Esophagus muscularis mucosa (tissue), 4 donors: ENCODE measurements around the gene ITPR3. TPM values are rescaled to one million over a fixed set of nuclear protein-coding genes. Genes with fewer than 3 reads are reported as not detected.

ENCODE experiments used
- DNase-seq: peaks from one replicate; pipeline ENCODE4 v3.0.0-alpha.2; 2017; ENCODE audit errors: extremely low spot score
- H3K27ac ChIP-seq, 4 donors: fragments of 200-600 bp; sonication (generic); replicated peaks in 1 of 4; 1 replicate in 3 of 4; 2 replicates in 1 of 4; pipeline ENCODE4 v1.5.1; 2016 to 2019; ENCODE audit warnings: mild to moderate bottlenecking in 1 of 4
- H3K27me3 ChIP-seq, 4 donors: fragments of 200-600 bp; sonication (generic); one replicate each; pipeline versions ENCODE4 v1.5.1 to v1.6.0; 2016 to 2019
- H3K36me3 ChIP-seq, 4 donors: fragments of 200-600 bp; sonication (generic); one replicate each; pipeline ENCODE4 v1.5.1; 2016 to 2019
- H3K4me1 ChIP-seq, 4 donors: fragments of 200-600 bp; sonication (generic); one replicate each; pipeline ENCODE4 v1.5.1; 2016 to 2019
- H3K4me3 ChIP-seq, 4 donors: fragments of 200-600 bp; sonication (generic); 1 replicate in 2 of 4; 2 replicates in 2 of 4; pipeline ENCODE4 v1.5.1; 2016 to 2019; ENCODE audit warnings: mild to moderate bottlenecking in 4 of 4, moderate library complexity in 1 of 4
- H3K9me3 ChIP-seq, 4 donors: fragments of 200-600 bp; sonication (generic); 1 replicate in 3 of 4; 2 replicates in 1 of 4; pipeline ENCODE4 v1.5.1; 2016 to 2019
- EP300 ChIP-seq: sonication (generic); formaldehyde crosslinking; IDR thresholded peaks from one replicate; pipeline ENCODE4 v1.6.1; 2017; ENCODE audit warnings: antibody characterized with exemption
- POLR2A ChIP-seq: fragments of 450-650 bp; IDR thresholded peaks from one replicate; pipeline ENCODE4 v1.6.1; 2017; ENCODE audit warnings: antibody characterized with exemption, moderate library complexity, mild to moderate bottlenecking, low read depth
- POLR2AphosphoS5 ChIP-seq, 2 donors: sonication (generic); formaldehyde crosslinking; IDR thresholded peaks; one replicate each; pipeline ENCODE4 v1.6.1; 2017; ENCODE audit warnings: antibody characterized with exemption in 2 of 2
- WGBS: methylation state at CpG from one replicate; pipeline ENCODE4 v1.1.5; 2018; 5-methylcytosine and 5-hydroxymethylcytosine counted together
- intact Hi-C: fragments of 100-400 bp; cut with DNase I; formaldehyde crosslinking; loops from one replicate; pipeline ENCODE4 v1.15.1; 2023
- total RNA-seq, 4 donors: library from RNA; depleted of rRNA; stranded (reverse); fragments of >200 nt; gene quantifications; one replicate each; pipeline versions ENCODE4 v1.1.0 to v1.2.1, GENCODE V29; 2016
- TF ChIP-seq, protein P1 (sequence below), 3 experiments: fragments of 200-600 bp in 2 of 3; fragments of 450-650 bp in 1 of 3; sonication (generic) in 2 of 3; IDR thresholded peaks; one replicate each; pipeline ENCODE4 v1.5.1; 2017 to 2019; ENCODE audit warnings: antibody characterized with exemption in 3 of 3, mild to moderate bottlenecking in 2 of 3, moderate library complexity in 1 of 3

Gene ITPR3
- total RNA-seq, 4 donors from 2014 or later: 12.1 to 24.9 (median 20.5) TPM

DNA sequence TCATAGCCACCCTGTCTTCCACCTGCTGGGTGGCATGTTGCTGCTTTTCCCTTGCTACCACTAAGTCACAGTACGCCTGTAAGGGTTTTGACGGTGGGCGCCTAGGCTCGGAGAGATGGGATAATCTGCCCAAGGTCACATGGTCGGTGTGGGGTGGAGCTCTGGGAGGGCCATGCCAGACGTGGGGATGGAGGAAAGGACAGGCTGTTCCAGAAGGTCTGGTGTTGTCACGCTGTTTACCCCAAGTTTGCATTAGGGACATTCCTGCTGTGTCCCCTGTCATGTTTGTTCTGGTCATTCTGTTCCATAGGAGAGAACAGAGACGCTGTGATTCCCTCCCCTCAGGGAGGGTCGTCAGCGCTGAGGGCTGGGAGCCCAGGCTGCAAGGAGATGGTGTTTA is 109.5 kb downstream of the ITPR3 start:
- no peak overlapping the region for H3K4me3 ChIP-seq
- peaks cover 0 to 54% (median 0%) of the 10 kb centered on the region in 4 donors for H3K36me3 ChIP-seq
- H3K9me3 ChIP-seq: no peaks in the 10 kb centered on the region
- intact Hi-C loops: no loop called here
- H3K4me1 ChIP-seq: peaks cover 0 to 62% (median 0%) of the 10 kb centered on the region in 4 donors
- WGBS: 61% methylated on average over 5 of the region's 10 CpGs
- H3K27ac ChIP-seq: no peak overlapping the region
- H3K27me3 ChIP-seq: no peaks in the 10 kb centered on the region
- DNase-seq: no peak
- TF ChIP-seq POLR2A (no peak), POLR2AphosphoS5 (IDR thresholded peaks at IDR 0.05) (no peak), EP300 (peak; percentile 13)
- TF ChIP-seq, protein P1, sequence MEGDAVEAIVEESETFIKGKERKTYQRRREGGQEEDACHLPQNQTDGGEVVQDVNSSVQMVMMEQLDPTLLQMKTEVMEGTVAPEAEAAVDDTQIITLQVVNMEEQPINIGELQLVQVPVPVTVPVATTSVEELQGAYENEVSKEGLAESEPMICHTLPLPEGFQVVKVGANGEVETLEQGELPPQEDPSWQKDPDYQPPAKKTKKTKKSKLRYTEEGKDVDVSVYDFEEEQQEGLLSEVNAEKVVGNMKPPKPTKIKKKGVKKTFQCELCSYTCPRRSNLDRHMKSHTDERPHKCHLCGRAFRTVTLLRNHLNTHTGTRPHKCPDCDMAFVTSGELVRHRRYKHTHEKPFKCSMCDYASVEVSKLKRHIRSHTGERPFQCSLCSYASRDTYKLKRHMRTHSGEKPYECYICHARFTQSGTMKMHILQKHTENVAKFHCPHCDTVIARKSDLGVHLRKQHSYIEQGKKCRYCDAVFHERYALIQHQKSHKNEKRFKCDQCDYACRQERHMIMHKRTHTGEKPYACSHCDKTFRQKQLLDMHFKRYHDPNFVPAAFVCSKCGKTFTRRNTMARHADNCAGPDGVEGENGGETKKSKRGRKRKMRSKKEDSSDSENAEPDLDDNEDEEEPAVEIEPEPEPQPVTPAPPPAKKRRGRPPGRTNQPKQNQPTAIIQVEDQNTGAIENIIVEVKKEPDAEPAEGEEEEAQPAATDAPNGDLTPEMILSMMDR (IDR thresholded peaks at IDR 0.05): no peak

- TF ChIP-seq POLR2AphosphoS5 (IDR thresholded peaks at IDR 0.05) (no peak), EP300 (no peak), POLR2A (no peak)
- TF ChIP-seq, protein P1 (IDR thresholded peaks at IDR 0.05): no peak
- peaks cover 0 to 51% (median 0%) of the 10 kb centered on the region in 4 donors for H3K36me3 ChIP-seq
- 83% methylated on average over 4 of the region's 7 CpGs for WGBS
Observed at GRCh38 chr6:33731035-33731434, 109.9 kb downstream of the ITPR3 start.

DNA sequence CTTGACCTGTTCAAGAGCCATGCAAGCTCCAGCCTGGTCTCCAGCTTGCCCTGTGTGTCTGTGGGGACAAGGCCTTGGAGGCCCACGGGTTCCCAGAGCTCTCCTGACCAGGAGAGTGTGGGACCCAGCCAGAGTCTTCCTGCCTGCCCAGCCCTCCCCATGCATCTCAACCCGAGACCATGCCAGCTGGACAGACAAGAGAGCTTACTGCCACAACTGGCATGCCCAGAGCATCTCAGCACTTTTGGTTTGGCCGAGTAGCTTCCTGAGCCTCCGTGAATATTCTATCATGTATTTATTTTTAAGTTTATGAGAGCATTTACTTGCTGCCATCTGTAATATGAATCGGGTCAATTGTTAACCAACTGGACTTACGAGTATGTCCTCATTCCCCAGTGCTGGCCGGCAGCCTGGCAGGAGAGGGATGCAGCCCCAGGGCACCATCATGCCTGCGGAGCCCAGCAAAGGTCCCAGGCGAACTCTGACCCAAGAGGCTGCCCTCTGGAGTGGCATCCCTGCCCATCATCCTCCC is 110.7 kb downstream of the ITPR3 start:
- no peak overlapping the region for H3K27ac ChIP-seq
- peaks cover 0 to 64% (median 0%) of the 10 kb centered on the region in 4 donors for H3K4me1 ChIP-seq
- H3K9me3 ChIP-seq: no peaks in the 10 kb centered on the region
- H3K27me3 ChIP-seq: no peaks in the 10 kb centered on the region
- no peak for DNase-seq
- peaks cover 0 to 48% (median 0%) of the 10 kb centered on the region in 4 donors for H3K36me3 ChIP-seq
- no peak overlapping the region for H3K4me3 ChIP-seq
- no peak for TF ChIP-seq POLR2A
- no peak for TF ChIP-seq POLR2AphosphoS5 (IDR thresholded peaks at IDR 0.05)
- no peak for TF ChIP-seq EP300
- TF ChIP-seq, protein P1 (IDR thresholded peaks at IDR 0.05): no peak
- 71% methylated on average over 8 of the region's 9 CpGs for WGBS
- intact Hi-C loops: no loop called here

More at GRCh38 chr6:33731035-33731434, 109.9 kb downstream of the ITPR3 start:
- DNase-seq: no peak
- Histone ChIP-seq H3K27ac (no peak overlapping the region), H3K4me1 (peaks cover 0 to 65% (median 0%) of the 10 kb centered on the region in 4 donors), H3K4me3 (no peak overlapping the region), H3K9me3 (no peaks in the 10 kb centered on the region), H3K27me3 (no peaks in the 10 kb centered on the region)
- intact Hi-C loops: no loop called here

DNA sequence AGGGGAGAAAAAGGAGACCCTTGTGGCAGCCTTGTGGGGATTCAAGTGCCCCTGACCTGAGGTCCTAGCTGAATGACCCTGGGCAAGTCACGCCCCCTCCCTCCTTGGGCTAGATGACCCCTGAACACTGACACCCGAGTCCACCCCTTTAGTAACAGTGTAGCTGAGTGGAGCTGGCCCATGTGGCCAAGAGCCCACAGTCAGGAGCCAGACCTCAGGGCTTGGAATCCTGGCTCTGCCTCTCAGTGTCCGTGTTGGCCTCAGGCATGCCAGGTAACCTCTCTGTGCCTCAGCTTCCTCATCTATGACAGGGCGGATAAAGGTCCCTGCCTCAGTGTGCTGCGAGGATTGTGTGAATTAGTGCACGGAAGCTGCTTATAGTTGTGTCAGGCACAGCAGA is 111.3 kb downstream of the ITPR3 start:
- WGBS: 82% methylated on average over 2 of the region's 6 CpGs
- TF ChIP-seq POLR2A (no peak), EP300 (no peak), POLR2AphosphoS5 (IDR thresholded peaks at IDR 0.05) (no peak)
- TF ChIP-seq, protein P1 (IDR thresholded peaks at IDR 0.05): no peak
- intact Hi-C loops: no loop called here

More for the DNA sequence above, 111.3 kb downstream of the ITPR3 start:
- Histone ChIP-seq H3K36me3 (peaks cover 0 to 43% (median 0%) of the 10 kb centered on the region in 4 donors), H3K4me1 (peaks cover 0 to 59% (median 0%) of the 10 kb centered on the region in 4 donors), H3K27me3 (no peaks in the 10 kb centered on the region), H3K9me3 (no peaks in the 10 kb centered on the region), H3K27ac (no peak overlapping the region), H3K4me3 (no peak overlapping the region)
- DNase-seq: no peak
